ENCODE data around the gene LOC128125822.

The LOC128125822 gene

GRCh38 chr6:63554782-63555181 lies 17.5 kb upstream of the LOC128125822 start:
- no peak for TF ChIP-seq FOS (IDR thresholded peaks at IDR 0.05; ENCODE audit: borderline replicate concordance, insufficient read depth, low read length)
- TF ChIP-seq EZH2 (IDR thresholded peaks at IDR 0.05; ENCODE audit: borderline replicate concordance, low read depth, low read length, severe bottlenecking) = no peak
- TF ChIP-seq JUN (IDR thresholded peaks at IDR 0.05; ENCODE audit: borderline replicate concordance, insufficient read depth, insufficient read length, low read depth) = no peak
- TF ChIP-seq CTCF (IDR thresholded peaks at IDR 0.05; ENCODE audit: extremely low read depth in 1 of 2, insufficient read depth in 1 of 2, low read depth in 1 of 2, low read length in 2 of 2) = no peak
- TF ChIP-seq MYC (IDR thresholded peaks at IDR 0.05; ENCODE audit: low read depth, low read length) = no peak
- TF ChIP-seq GATA2 (IDR thresholded peaks at IDR 0.05; ENCODE audit: insufficient read depth, insufficient read length, low read depth, low read length) = no peak
- no peak for TF ChIP-seq POLR2A (IDR thresholded peaks at IDR 0.05; ENCODE audit: low read depth, low read length)
- no peak for TF ChIP-seq POLR2AphosphoS5 (IDR thresholded peaks at IDR 0.05; ENCODE audit: insufficient read depth, low read depth, low read length)
- no peak for TF ChIP-seq MAX (IDR thresholded peaks at IDR 0.05; ENCODE audit: insufficient read depth, insufficient read length)
- Histone ChIP-seq H3K4me1 (ENCODE audit: control insufficient read depth, extremely low read depth, insufficient read depth, low read length) (no peaks in the 10 kb centered on the region), H3K9me1 (replicated peaks; ENCODE audit: control insufficient read depth, extremely low read depth, insufficient read depth, low read length) (no peaks in the 10 kb centered on the region), H3K4me3 (replicated peaks in 1 of 3; ENCODE audit: insufficient read depth in 1 of 3, low read depth in 1 of 3, low read length in 3 of 3) (no peak overlapping the region), H3K79me2 (ENCODE audit: control insufficient read depth, insufficient read depth, low read length) (no peaks in the 10 kb centered on the region), H2AFZ (ENCODE audit: low read depth, low read length) (no peak overlapping the region), H4K20me1 (replicated peaks; ENCODE audit: control insufficient read depth, extremely low read depth, insufficient read depth, low read length) (no peaks in the 10 kb centered on the region), H3K27me3 (ENCODE audit: control insufficient read depth in 2 of 2, insufficient read depth in 2 of 2, low read length in 2 of 2) (peaks cover 0 to 2% of the 10 kb centered on the region in 2 experiments), H3K27ac (ENCODE audit: insufficient read depth, low read depth, low read length) (no peak overlapping the region), H3K36me3 (ENCODE audit: control insufficient read depth in 2 of 2, extremely low read depth in 1 of 2, insufficient read depth in 2 of 2, low read length in 2 of 2) (no peaks in the 10 kb centered on the region), H3K9ac (replicated peaks; ENCODE audit: extremely low read depth, insufficient read depth, low read length) (no peak overlapping the region), H3K9me3 (replicated peaks; ENCODE audit: control insufficient read depth, insufficient read depth, low read length) (no peaks in the 10 kb centered on the region), H3K4me2 (ENCODE audit: insufficient read depth, low read length) (no peak overlapping the region)
- CTCF ChIA-PET = no interaction called here
- FAIRE-seq (no peak), DNase-seq (ENCODE audit: low read depth, low spot score) (no peak)
- no TSS peak for BruUV-seq (replicated peaks)
- POLR2A ChIA-PET = interaction anchor here (0.6 kb wide), 1 partner anchor 304 kb away, joined by 6 read pairs; no protein-coding TSS in a partner anchor
- dilution Hi-C loops (cut with MboI; ENCODE audit: extremely low pct_ligation_motif_present, low sequenced_read_pairs) (no loop called here), intact Hi-C loops (cut with micrococcal nuclease) (no loop called here)

All from endothelial cell of umbilical vein (primary cell).